Lower leg skin (tissue), 4 donors: ENCODE measurements around the gene GRID2. TPM values are rescaled to one million over a fixed set of nuclear protein-coding genes. Genes with fewer than 3 reads are reported as not detected.

ENCODE experiments used
- DNase-seq, 2 donors: peaks; one replicate each; pipeline ENCODE4 v3.0.0-alpha.2; 2019; ENCODE audit warnings: low spot score in 2 of 2
- H3K4me3 ChIP-seq: fragments of 200-600 bp; sonication (generic); 2 replicates; pipeline ENCODE4 v1.5.1; 2017; ENCODE audit warnings: mild to moderate bottlenecking, low read depth; ENCODE audit not compliant: poor library complexity, severe bottlenecking
- CTCF ChIP-seq, 3 donors: fragments of 450-650 bp; IDR thresholded peaks; one replicate each; pipeline ENCODE4 v1.5.1; 2016; ENCODE audit warnings: antibody characterized with exemption in 3 of 3, mild to moderate bottlenecking in 3 of 3, moderate library complexity in 2 of 3
- POLR2A ChIP-seq, 2 donors: fragments of 450-650 bp; IDR thresholded peaks; one replicate each; pipeline ENCODE4 v1.6.1; 2016 to 2017; ENCODE audit warnings: antibody characterized with exemption in 2 of 2, mild to moderate bottlenecking in 1 of 2, moderate library complexity in 1 of 2
- whole genome bisulfite sequencing, 2 donors: methylation state at CpG; one replicate each; pipeline ENCODE4 v1.1.5; 2018; 5-methylcytosine and 5-hydroxymethylcytosine counted together
- intact Hi-C: fragments of 100-400 bp; cut with DNase I; formaldehyde crosslinking; loops from one replicate; pipeline ENCODE4 v1.15.0; 2023; ENCODE audit warnings: low total_unique reads
- total RNA-seq, 4 donors: library from RNA; depleted of rRNA; stranded (reverse); fragments of >200 nt; gene quantifications; one replicate each; pipeline ENCODE4 v1.1.0, GENCODE V29; 2016

GRID2 gene
- total RNA-seq, 4 donors from 2014 or later = not detected

- H3K4me3 ChIP-seq = no peak overlapping the region
- intact Hi-C loops = no loop called here
- no peak for TF ChIP-seq CTCF (IDR thresholded peaks at IDR 0.05)
- no peak for TF ChIP-seq POLR2A (IDR thresholded peaks at IDR 0.05)
- no peak for DNase-seq
- WGBS, 2 donors = 87% methylated on average over 4 of the region's 4 CpGs
Measured at GRCh38 chr4:93568758-93569157, 1265.0 kb downstream of the GRID2 start.

- H3K4me3 ChIP-seq = no peak overlapping the region
- intact Hi-C loops = no loop called here
- DNase-seq = no peak
- TF ChIP-seq POLR2A (IDR thresholded peaks at IDR 0.05) (no peak), CTCF (IDR thresholded peaks at IDR 0.05) (no peak)
Measured at GRCh38 chr4:93573285-93573684, 1269.5 kb downstream of the GRID2 start.

GRCh38 chr4:93578942-93579341 is 1275.2 kb downstream of the GRID2 start:
- DNase-seq = no peak
- 75 to 77% methylated on average over 4 of the region's 4 CpGs for WGBS, 2 donors
- no peak for TF ChIP-seq POLR2A (IDR thresholded peaks at IDR 0.05)
- TF ChIP-seq CTCF (IDR thresholded peaks at IDR 0.05) = no peak
- intact Hi-C loops = no loop called here
- no peak overlapping the region for H3K4me3 ChIP-seq

GRCh38 chr4:93605163-93605562 is 1301.4 kb downstream of the GRID2 start:
- no peak for TF ChIP-seq CTCF (IDR thresholded peaks at IDR 0.05)
- no peak for TF ChIP-seq POLR2A (IDR thresholded peaks at IDR 0.05)
- WGBS, 2 donors = 80% methylated on average over 1 of the region's 1 CpG
- intact Hi-C loops = no loop called here
- DNase-seq = no peak
- no peak overlapping the region for H3K4me3 ChIP-seq

- TF ChIP-seq CTCF (IDR thresholded peaks at IDR 0.05) (no peak), POLR2A (IDR thresholded peaks at IDR 0.05) (no peak)
- 81 to 84% methylated on average over 4 of the region's 4 CpGs for WGBS, 2 donors
- intact Hi-C loops = no loop called here
- H3K4me3 ChIP-seq = no peak overlapping the region
- DNase-seq = no peak
Measured at GRCh38 chr4:93617606-93618005, 1313.8 kb downstream of the GRID2 start.

- TF ChIP-seq CTCF (IDR thresholded peaks at IDR 0.05) (no peak), POLR2A (IDR thresholded peaks at IDR 0.05) (no peak)
- no peak for DNase-seq
- intact Hi-C loops = no loop called here
- no peak overlapping the region for H3K4me3 ChIP-seq
Measured at GRCh38 chr4:93633721-93634120, 1330.0 kb downstream of the GRID2 start.
